H54 (cell line): Measurements from ENCODE around the gene MYH11.
"Not testable (repeated sequence)": the region's sequence is repeated elsewhere in the genome, so short reads cannot be mapped to it uniquely, and the experiment has no call there.

ENCODE experiments used
- DNase-seq: peaks from one replicate; pipeline ENCODE4 v3.0.0; 2011; ENCODE audit warnings: low spot score, mixed read lengths; ENCODE audit not compliant: insufficient read length
- FAIRE-seq: peaks from 3 replicates; lab custom pipeline; 2011; peaks lifted over from hg19 to GRCh38; lab: Jason Lieb, UNC
- POLR2A ChIP-seq: IDR thresholded peaks from 2 replicates; pipeline ENCODE4 v1.6.1; 2011; ENCODE audit warnings: low read depth, mild to moderate bottlenecking, low read length

The MYH11 gene

DNA sequence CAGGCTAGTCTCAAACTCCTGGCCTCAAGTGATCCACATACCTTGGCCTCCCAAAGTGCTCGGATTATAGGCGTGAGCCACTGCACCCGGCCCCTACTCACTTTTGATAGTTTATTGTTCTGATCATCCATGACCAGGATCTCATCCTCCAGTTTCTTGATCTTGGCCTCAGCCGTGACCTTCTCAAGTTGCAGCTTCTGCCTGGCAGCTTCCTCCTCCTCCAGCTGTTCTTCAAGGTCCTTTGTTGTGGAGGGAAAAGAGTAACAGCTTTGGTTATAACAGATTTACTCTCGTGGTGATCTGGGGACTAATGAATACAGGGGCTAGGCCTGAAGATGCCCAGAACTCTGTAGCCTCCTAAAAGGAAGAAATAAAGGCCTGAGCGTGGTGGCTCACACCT lies 116.9 kb downstream of the MYH11 start:
- TF ChIP-seq POLR2A = no peak
- no peak for FAIRE-seq
- no peak for DNase-seq

DNA sequence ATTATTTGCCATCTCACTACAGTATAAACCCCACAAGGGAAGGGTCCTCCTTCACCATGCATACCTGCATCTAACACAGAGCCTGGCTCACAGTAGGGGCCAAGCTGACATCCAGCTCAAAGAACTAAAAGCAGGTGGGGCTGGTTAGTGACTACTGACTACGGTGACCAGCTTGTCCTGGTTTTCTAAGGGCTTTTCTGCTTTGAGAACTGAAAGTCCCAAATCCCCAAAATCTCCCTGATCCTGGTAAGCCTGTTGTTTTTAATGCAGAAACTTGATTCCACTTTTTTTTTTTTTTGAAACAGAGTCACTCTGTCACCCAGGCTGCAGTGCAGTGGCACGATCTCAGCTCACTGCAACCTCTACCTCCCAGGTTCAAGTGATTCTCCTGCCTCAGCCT lies 117.4 kb downstream of the MYH11 start:
- no peak for FAIRE-seq
- no peak for TF ChIP-seq POLR2A

DNA sequence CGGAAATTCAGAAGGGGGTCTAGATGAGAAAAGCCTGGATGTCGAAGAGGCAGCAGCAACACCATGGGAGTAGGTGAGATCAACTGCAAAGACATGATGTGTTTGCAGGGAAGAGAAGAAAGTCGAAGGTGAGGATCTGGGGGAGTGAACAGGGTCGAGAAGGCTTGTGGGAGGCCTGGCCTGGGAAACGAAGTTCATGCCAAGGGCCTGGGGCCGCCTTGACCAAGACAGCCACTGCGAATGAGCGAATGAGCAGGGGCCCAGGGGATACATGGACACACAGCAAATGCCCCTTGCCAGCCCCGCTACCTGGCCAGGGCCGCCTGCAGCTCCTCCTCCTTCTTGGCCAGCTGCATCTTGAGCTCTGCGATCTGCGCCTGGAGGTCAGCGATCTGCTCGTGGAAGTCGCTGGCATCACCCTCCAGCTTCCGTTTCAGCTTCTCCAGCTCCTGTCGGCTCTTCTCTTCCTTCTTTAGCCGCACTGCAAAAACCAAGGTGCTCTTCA lies 119.6 kb downstream of the MYH11 start:
- DNase-seq = no peak
- no peak for FAIRE-seq
- no peak for TF ChIP-seq POLR2A

More for the DNA sequence above, 117.4 kb downstream of the MYH11 start:
- DNase-seq = no peak

DNA sequence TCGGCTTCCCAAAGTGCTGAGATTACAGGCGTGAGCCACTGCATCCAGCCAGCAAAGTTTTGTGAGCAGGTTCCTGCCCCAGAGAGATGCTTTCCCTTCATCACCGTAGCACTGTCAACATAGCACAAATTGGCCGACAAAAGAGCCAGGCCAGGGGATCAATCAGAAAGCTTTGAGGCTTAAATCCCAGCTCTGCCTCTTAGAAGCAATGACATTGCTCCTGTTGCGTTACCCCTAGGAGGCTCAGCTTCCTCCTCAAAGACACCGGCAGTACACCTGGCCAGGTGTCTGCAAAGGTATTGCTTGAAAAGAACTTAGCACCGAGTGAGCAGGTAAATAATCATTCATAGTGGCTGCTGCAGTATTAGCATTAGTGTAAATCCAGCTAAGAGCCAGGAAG lies 120.3 kb downstream of the MYH11 start:
- no peak for TF ChIP-seq POLR2A
- FAIRE-seq = no peak

DNA sequence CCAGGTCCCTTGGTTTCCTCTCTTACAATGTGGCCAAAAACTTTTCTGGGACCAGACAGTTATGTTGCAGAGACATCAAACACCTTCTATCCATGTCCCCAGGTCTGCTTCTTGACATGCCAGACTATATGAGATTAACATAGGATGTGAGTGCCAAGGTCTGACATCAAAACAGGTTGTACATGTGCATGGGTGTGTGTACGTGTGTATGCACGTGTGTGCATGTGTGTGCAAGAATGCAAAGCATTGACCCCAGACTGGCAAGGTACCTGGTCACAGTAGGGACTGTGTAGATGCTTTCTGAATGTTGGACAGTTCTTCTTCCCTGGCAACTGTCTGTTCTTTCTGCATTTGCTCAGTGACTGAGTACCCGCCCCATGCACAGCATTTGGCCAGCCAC lies 121.2 kb downstream of the MYH11 start:
- TF ChIP-seq POLR2A = no peak
- DNase-seq (no peak), FAIRE-seq (no peak)

More for the DNA sequence above, 120.3 kb downstream of the MYH11 start:
- DNase-seq = no peak

DNA sequence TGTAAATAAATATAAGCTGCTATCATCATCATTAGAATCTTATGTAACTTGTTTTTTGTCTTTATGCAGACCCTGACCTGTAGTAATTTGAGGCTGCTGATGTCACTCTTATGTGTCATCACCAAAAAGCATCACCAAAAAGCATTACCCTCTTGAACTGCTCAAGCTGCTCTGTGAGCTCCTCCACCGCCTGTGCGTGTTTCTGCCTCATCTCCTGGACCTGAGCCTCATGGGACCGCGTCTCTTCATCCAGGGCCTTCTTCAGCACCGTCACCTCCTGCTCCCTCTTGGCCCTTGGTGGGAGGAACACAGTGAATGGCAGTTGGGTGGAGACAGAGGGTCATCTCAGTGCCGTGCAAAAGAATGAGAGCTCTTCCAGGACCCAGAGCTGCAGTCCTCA lies 124.4 kb downstream of the MYH11 start:
- no peak for TF ChIP-seq POLR2A
- FAIRE-seq = no peak
- no peak for DNase-seq

DNA sequence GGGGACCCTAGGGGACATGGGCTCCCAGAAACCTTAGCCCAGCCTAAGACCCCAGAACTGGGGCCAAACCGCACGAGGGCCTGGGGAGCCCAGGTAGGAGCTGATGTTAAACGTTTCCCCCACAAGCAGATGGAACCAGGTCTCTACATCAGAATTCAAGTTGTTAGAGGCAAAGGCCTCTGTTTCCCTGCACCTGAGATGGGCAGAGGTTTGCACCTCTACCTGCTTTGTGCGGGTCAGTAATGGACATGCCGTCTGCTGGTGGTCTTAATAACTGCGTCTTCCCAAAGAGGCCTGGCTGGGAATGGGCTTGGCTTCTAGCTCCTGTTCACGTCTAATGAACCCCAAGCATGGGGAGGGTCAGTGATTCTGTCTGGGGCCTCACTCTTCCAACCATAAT lies 127.7 kb downstream of the MYH11 start:
- DNase-seq = no peak
- no peak for TF ChIP-seq POLR2A
- FAIRE-seq = no peak

DNA sequence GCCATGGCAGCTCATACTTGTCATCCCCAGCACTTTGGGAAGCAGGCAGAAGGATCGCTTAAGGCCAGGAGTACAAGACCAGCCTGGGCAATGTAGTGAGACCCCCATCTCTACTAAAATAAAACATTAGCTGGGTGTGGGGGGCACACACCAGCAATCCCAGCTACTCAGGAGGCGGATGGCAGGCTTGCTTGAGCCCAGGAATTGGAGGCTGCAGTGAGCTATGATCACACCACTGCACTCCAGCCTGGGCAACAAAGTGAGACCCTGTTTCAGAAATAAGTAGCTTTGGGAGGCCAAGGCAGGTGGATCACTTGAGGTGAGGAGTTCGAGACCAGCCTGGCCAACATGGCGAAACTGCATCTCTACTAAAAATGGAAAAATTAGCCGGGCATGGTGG lies 129.1 kb downstream of the MYH11 start:
- DNase-seq, FAIRE-seq: not testable (repeated sequence)

DNA sequence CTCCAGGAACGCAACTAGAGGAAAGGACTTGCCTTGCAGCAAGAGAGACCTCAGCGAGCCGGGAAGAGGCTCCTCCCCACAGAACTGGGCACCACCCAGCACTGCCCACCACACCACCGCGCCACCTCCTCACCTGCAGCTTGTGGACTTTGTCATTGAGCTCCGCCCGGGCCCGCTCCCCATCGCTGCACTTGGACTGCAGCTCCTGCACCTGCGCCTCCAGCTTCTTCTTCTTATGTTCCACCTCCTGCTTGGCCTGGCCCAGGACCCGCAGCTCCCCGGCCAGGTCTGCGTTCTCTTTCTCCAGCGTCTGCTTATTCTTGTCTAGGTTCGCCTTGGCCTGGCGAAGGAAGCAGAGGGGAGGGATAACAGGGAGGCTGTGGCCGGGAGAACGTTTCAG lies 130.1 kb downstream of the MYH11 start:
- no peak for TF ChIP-seq POLR2A
- FAIRE-seq (no peak), DNase-seq (no peak)

DNA sequence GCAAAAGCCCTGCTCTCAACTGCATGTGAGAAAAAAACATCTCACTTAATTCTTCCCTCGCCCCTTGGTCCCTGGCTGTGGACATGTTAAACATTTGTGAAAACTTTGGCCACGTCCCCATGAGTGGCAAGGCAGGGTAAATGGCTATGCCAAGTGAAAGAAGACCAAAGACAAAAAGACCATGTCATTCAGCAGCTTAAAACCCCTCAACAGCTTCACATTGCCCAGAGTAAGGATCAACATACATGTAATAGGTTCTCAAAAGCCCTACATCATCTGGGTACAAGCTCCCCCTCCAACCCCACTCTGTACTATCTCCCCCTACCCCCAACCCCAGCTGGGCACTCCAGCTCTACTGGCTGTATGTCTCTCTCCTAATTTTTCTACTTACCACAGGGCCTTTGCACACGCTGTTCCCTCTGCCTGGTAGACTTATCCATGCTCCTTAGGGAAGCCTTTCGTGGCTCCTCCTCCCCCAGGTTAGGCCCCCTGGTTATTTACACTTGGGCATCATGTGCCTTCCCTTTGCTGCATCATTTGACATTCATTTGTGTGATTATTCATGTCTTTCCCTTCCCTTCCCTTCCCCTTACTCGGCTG lies 131.1 kb downstream of the MYH11 start:
- DNase-seq = no peak
- no peak for TF ChIP-seq POLR2A
- FAIRE-seq = no peak

DNA sequence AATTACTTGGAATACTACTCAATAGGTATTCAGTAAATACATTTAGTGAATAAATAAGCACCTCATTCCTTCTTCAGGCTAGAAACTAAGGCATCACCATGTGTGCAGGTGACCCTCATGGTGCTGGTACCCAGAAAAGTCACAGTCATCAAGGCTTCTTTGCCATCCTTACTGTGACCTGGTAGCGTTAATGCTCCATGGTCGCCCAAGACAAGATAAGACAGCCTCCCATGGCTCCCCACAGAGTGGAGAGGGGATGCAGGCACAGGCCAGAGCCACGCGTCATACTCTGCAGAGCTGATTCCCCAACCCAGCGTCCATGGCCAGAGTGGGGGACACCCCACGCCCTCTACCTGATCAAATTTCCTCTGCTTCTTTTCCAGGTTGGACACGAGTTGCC lies 133.0 kb downstream of the MYH11 start:
- DNase-seq = no peak
- TF ChIP-seq POLR2A = no peak
- FAIRE-seq = no peak

DNA sequence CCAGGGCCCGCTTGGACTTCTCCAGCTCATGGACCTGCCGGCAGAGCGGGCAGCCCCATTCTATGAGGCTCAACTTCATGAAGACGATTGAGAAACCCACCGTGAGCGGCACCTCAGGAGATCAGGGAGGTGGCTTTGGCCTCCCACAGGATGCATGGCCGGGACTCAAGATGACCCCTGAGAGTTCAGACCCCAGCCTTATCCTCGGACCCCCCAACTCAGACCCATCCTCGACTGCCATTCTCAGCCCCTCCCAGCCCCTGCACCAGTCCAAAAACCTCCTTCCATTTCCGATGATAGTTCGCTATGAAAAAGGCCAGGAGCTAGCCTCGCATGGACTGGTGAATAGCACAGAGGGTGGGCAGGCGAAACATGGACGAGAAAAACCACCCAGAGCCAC lies 135.8 kb downstream of the MYH11 start:
- no peak for TF ChIP-seq POLR2A
- no peak for FAIRE-seq

DNA sequence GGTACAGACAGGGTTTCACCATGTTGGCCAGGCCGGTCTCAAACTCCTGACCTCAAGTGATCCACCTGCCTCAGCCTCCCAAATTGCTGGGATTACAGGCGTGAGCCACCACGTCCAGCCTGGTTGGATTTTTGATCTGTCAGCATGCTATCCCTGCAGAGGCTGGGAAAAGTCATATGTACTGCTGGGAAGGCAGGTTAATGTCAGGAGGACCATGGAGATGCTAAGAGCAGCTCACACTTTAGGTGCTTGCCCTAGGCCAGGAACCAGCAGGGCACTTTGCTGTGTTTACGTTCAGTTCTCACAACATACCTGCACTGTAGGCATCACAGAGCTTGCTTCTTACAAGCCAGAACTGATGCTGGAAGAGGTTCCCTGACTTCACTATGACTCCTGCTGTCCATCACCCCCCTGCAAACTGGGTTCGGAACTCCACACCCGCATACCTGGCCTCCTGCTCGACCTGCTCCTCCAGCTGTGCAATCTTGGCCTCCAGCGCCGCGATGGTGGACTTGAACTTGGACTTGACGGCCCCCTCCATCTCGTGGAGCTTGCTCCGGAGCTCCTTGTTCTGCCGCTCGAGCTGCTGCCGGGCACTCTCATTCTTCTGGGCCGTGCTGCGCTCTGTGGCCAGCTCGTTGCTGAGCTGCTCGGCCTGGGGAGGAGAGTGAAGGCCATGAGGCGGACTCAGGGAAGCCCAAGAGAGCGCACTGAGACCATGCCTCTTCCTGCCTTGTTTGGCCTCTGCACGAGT lies 140.0 kb downstream of the MYH11 start:
- no peak for FAIRE-seq
- no peak for TF ChIP-seq POLR2A
- DNase-seq = no peak

More for the DNA sequence above, 135.8 kb downstream of the MYH11 start:
- DNase-seq = no peak

DNA sequence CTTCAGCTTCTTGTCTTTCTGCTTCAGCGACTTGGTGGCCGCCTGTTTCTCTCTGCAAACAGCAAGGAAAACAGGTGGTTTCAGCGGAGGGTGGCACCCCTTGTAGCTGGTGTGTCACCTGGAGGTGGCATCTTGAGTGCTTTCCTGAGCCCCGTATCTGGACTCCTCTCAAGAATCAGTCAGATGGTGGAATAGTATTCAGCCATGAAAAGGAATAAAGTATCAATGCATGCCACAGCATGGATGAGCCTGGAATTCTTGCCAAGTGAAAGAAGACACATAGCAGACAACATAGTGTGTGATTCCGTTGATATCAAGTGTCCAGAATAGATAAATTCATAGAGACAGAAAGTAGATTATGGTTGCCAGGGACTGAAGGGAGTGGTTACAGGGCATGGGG lies 141.6 kb downstream of the MYH11 start:
- FAIRE-seq (no peak), DNase-seq (no peak)
- no peak for TF ChIP-seq POLR2A
